PC-3 (cell line): ENCODE measurements around the gene TMEM255B. TPM values are rescaled to one million over a fixed set of nuclear protein-coding genes. Genes with fewer than 3 reads are reported as not detected.

Source experiments
- ATAC-seq: fragments of 200-7000 bp; cut with Tn5 transposase; 2 replicates; pipeline ENCODE4 v1.9.1; 2020; ENCODE audit warnings: mild to moderate bottlenecking, moderate library complexity
- BruUV-seq: library from RNA; stranded (reverse); fragments of 400-500 nt; replicated peaks from 2 replicates; lab custom pipeline; 2021; lab: Mats Ljungman, UMichigan
- CTCF ChIA-PET: fragments of 300-600 bp; sonication (Branson Sonifier 250); formaldehyde crosslinking; loops from one replicate; lab custom pipeline; 2022; ENCODE audit warnings: antibody characterized with exemption; lab: Charles Lee
- POLR2A ChIA-PET: fragments of 300-600 bp; sonication (Branson Sonifier 250); formaldehyde crosslinking; loops from one replicate; lab custom pipeline; 2022; ENCODE audit warnings: antibody characterized with exemption; ENCODE audit not compliant: unreplicated experiment; lab: Charles Lee
- DNase-seq: peaks from one replicate; pipeline ENCODE4 v3.0.0-alpha.2; 2015
- H2AFZ ChIP-seq: fragments of 300-600 bp; sonication (generic); 2 replicates; pipeline ENCODE4 v1.6.0; 2016; ENCODE audit warnings: antibody characterized with exemption, low read length
- H3F3A ChIP-seq: fragments of 300-600 bp; sonication (generic); one replicate; pipeline ENCODE4 v1.6.0; 2017; ENCODE audit warnings: antibody characterized with exemption, low read length, control low read depth, mild to moderate bottlenecking; ENCODE audit not compliant: unreplicated experiment
- H3K27ac ChIP-seq: fragments of 300-600 bp; sonication (generic); 2 replicates; pipeline ENCODE4 v1.5.1; 2016; ENCODE audit warnings: mild to moderate bottlenecking, low read length
- H3K27me3 ChIP-seq: fragments of 300-600 bp; sonication (generic); 2 replicates; pipeline ENCODE4 v1.6.1; 2016; ENCODE audit warnings: low read length, mixed read lengths
- H3K36me3 ChIP-seq: fragments of 300-600 bp; sonication (generic); 2 replicates; pipeline ENCODE4 v1.6.1; 2016; ENCODE audit warnings: low read depth, mixed run types, low read length, mixed read lengths
- H3K4me1 ChIP-seq: fragments of 300-600 bp; sonication (generic); 2 replicates; pipeline ENCODE4 v1.5.1; 2016; ENCODE audit warnings: low read length; ENCODE audit not compliant: insufficient read depth
- H3K4me2 ChIP-seq: fragments of 300-600 bp; sonication (generic); 2 replicates; pipeline ENCODE4 v1.6.0; 2016; ENCODE audit warnings: low read length
- H3K4me3 ChIP-seq: fragments of 300-600 bp; sonication (generic); 2 replicates; pipeline ENCODE4 v1.5.1; 2016; ENCODE audit warnings: mild to moderate bottlenecking, low read length, mixed read lengths
- H3K79me2 ChIP-seq: fragments of 300-600 bp; sonication (generic); 2 replicates; pipeline ENCODE4 v1.6.1; 2017; ENCODE audit warnings: low read length, mixed read lengths
- H3K9ac ChIP-seq: fragments of 300-600 bp; sonication (generic); 2 replicates; pipeline ENCODE4 v1.6.0; 2016; ENCODE audit warnings: mild to moderate bottlenecking, low read length
- H3K9me2 ChIP-seq: fragments of 300-600 bp; sonication (generic); replicated peaks from 2 replicates; pipeline ENCODE4 v1.6.1; 2016; ENCODE audit warnings: mixed run types, low read length, mixed read lengths
- H3K9me3 ChIP-seq: fragments of 300-600 bp; sonication (generic); 2 replicates; pipeline ENCODE4 v1.6.1; 2016; ENCODE audit warnings: low read length, mixed read lengths
- H4K20me1 ChIP-seq: fragments of 300-600 bp; sonication (generic); 2 replicates; pipeline ENCODE4 v1.6.1; 2016; ENCODE audit warnings: low read length, mixed read lengths
- EZH2 ChIP-seq: fragments of 300-600 bp; sonication (generic); IDR thresholded peaks from one replicate; pipeline ENCODE4 v1.6.1; 2017; ENCODE audit warnings: antibody characterized with exemption, mild to moderate bottlenecking, low read length; ENCODE audit not compliant: unreplicated experiment
- EZH2phosphoT487 ChIP-seq: fragments of 300-600 bp; sonication (generic); IDR thresholded peaks from 2 replicates; pipeline ENCODE4 v1.6.1; 2018; ENCODE audit warnings: mild to moderate bottlenecking, antibody characterized with exemption, low read length, borderline replicate concordance
- intact Hi-C: fragments of 100-400 bp; cut with micrococcal nuclease; formaldehyde crosslinking; loops from 2 replicates; pipeline ENCODE4 v1.9.0; 2023
- total RNA-seq: library from RNA; depleted of rRNA; stranded (reverse); fragments of >200 nt; gene quantifications from 2 replicates; pipeline ENCODE4 v1.2.3, GENCODE V29; 2014
- TF ChIP-seq, protein P1 (sequence below): fragments of 300-600 bp; sonication (generic); conservative IDR thresholded peaks from 2 replicates; pipeline ENCODE4 v1.5.1; 2017; ENCODE audit warnings: antibody characterized with exemption, low read depth, mild to moderate bottlenecking, low read length

The TMEM255B gene
- total RNA-seq, 1 experiment from 2014 or later, result 26.9 TPM

DNA sequence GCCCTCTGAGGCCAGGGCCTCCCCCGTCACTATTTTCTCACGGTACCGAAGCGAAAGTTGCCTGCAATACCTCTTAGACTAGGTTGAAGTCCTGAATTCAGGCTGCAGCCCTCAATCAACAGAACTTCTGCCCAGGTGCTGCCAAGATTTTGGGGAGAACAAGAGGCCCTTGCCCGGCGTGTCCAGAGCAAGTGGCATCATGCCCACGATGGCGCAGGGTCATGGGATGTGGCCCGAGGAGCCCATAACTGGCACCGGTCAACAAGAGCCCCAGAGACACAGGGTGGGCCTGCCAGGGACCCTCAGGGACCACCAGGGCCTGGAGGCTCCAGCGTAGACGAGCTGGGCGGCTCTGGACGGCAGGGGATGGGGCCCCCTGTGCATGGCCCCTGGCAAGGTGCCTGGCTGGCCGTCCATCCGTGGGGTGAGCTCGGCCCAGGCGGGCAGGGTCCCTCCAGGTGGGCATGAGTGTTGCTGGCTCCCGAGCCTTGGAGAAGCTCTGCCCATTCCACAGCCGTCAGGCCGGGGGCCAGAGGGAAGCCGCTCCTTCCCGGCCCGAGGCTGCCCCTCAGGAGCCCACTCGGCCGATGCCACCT, 59.8 kb downstream of the TMEM255B start:
- H3K36me3 ChIP-seq, result no peaks in the 10 kb centered on the region
- intact Hi-C loops, result loop anchor here (5.0 kb wide), 2 partner anchors 36 to 409 kb away; no protein-coding TSS in a partner anchor
- H3K4me2 ChIP-seq, result no peak overlapping the region
- no peaks in the 10 kb centered on the region for H4K20me1 ChIP-seq
- H3K9me3 ChIP-seq, result no peaks in the 10 kb centered on the region
- H3K4me3 ChIP-seq, result no peak overlapping the region
- no peaks in the 10 kb centered on the region for H3F3A ChIP-seq
- TF ChIP-seq, protein P1, sequence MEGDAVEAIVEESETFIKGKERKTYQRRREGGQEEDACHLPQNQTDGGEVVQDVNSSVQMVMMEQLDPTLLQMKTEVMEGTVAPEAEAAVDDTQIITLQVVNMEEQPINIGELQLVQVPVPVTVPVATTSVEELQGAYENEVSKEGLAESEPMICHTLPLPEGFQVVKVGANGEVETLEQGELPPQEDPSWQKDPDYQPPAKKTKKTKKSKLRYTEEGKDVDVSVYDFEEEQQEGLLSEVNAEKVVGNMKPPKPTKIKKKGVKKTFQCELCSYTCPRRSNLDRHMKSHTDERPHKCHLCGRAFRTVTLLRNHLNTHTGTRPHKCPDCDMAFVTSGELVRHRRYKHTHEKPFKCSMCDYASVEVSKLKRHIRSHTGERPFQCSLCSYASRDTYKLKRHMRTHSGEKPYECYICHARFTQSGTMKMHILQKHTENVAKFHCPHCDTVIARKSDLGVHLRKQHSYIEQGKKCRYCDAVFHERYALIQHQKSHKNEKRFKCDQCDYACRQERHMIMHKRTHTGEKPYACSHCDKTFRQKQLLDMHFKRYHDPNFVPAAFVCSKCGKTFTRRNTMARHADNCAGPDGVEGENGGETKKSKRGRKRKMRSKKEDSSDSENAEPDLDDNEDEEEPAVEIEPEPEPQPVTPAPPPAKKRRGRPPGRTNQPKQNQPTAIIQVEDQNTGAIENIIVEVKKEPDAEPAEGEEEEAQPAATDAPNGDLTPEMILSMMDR, result no peak
- TF ChIP-seq EZH2phosphoT487 (no peak), EZH2 (no peak)
- BruUV-seq, result no TSS peak
- peaks cover 32% of the 10 kb centered on the region for H3K4me1 ChIP-seq
- H3K79me2 ChIP-seq, result peaks cover 21% of the 10 kb centered on the region
- ChIA-PET CTCF (no interaction called here), POLR2A (no interaction called here)
- H3K9me2 ChIP-seq, result no peaks in the 10 kb centered on the region
- DNase-seq (no peak), ATAC-seq (no peak)
- H3K9ac ChIP-seq, result no peak overlapping the region
- H2AFZ ChIP-seq, result no peak overlapping the region
- H3K27ac ChIP-seq, result no peak overlapping the region
- no peaks in the 10 kb centered on the region for H3K27me3 ChIP-seq

DNA sequence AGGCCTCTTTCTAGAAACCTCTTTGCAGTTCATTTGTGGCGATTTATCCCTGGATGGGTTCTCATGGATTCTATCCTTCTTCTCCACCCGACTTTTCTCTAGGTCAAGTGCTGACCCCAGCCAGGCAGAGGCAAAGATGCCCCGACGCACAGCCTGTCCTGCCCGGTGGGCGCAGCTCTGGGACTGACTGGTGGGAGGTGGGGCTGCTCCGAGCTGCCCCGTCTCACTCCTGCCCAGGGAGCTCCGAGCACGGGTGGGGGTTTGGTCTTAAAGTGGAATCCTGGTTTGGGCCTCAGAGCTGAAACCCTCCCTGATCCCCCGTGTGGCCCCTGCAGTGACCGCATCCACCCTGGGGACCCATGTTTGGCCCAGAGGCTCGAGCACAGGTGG, 60.3 kb downstream of the TMEM255B start:
- Histone ChIP-seq H3K4me1 (peaks cover 32% of the 10 kb centered on the region), H3K4me3 (no peak overlapping the region), H3K27ac (no peak overlapping the region), H3K79me2 (peaks cover 23% of the 10 kb centered on the region), H3K9ac (no peak overlapping the region), H4K20me1 (no peaks in the 10 kb centered on the region), H3K27me3 (no peaks in the 10 kb centered on the region), H3K9me2 (no peaks in the 10 kb centered on the region), H2AFZ (no peak overlapping the region), H3K4me2 (no peak overlapping the region), H3K36me3 (no peaks in the 10 kb centered on the region), H3K9me3 (no peaks in the 10 kb centered on the region), H3F3A (no peaks in the 10 kb centered on the region)
- intact Hi-C loops, result loop anchor here (5.0 kb wide), 2 partner anchors 37 to 408 kb away; no protein-coding TSS in a partner anchor
- no TSS peak for BruUV-seq
- TF ChIP-seq, protein P1, result no peak
- no peak for TF ChIP-seq EZH2phosphoT487
- TF ChIP-seq EZH2, result no peak
- ChIA-PET CTCF (no interaction called here), POLR2A (no interaction called here)
- DNase-seq, result no peak
- ATAC-seq, result no peak
